ENCODE results near the gene RPS5. TPM values are rescaled to one million over a fixed set of nuclear protein-coding genes. Genes with fewer than 3 reads are reported as not detected.

The RPS5 gene
- total RNA-seq, 1 experiment from 2014 or later, result 1,249 TPM

DNA sequence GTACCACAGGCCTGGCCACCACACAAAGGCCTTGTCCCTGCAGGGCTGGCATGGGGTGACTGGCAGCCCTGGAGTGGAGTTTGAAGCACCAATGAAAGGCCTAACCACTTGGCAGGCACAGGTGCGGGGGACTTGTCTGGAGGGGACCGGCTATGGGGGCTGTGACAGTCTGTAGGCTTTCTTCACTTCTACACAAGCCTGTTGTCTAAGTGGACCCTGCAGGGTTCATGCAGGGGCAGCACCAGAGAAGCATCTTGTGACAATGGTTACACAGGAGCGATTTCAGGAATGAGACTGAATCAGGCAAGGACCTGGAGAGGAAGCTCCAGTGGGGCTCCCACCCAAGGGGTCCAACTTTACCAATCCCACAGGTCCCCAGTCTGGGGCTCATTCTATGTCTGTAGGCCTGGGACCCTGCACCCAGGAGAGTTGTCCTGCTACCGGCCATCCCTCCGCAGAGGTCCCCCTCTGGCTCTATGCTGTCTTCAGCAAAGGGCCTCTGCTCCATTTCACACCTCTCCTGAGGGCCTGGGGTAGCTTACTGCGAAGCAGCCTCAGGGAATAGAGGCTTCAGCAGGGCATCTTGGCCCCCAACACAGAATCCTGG is 4.0 kb upstream of the RPS5 start:
- TF ChIP-seq, protein P1, sequence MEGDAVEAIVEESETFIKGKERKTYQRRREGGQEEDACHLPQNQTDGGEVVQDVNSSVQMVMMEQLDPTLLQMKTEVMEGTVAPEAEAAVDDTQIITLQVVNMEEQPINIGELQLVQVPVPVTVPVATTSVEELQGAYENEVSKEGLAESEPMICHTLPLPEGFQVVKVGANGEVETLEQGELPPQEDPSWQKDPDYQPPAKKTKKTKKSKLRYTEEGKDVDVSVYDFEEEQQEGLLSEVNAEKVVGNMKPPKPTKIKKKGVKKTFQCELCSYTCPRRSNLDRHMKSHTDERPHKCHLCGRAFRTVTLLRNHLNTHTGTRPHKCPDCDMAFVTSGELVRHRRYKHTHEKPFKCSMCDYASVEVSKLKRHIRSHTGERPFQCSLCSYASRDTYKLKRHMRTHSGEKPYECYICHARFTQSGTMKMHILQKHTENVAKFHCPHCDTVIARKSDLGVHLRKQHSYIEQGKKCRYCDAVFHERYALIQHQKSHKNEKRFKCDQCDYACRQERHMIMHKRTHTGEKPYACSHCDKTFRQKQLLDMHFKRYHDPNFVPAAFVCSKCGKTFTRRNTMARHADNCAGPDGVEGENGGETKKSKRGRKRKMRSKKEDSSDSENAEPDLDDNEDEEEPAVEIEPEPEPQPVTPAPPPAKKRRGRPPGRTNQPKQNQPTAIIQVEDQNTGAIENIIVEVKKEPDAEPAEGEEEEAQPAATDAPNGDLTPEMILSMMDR (conservative IDR thresholded peaks at IDR 0.05; ENCODE audit: low read depth, low read length), result no peak
- no peak for TF ChIP-seq EZH2 (IDR thresholded peaks at IDR 0.05; ENCODE audit: borderline replicate concordance, low read depth, low read length, poor library complexity, severe bottlenecking)
- Histone ChIP-seq H3K27ac (ENCODE audit: low read depth, low read length, poor library complexity, severe bottlenecking) (no peak overlapping the region), H3K27me3 (replicated peaks; ENCODE audit: insufficient read depth, low read depth, low read length, poor library complexity) (no peaks in the 10 kb centered on the region), H3K4me3 (ENCODE audit: low read depth, low read length, poor library complexity, severe bottlenecking) (no peak overlapping the region), H3K9me3 (ENCODE audit: low read depth, low read length, poor library complexity, severe bottlenecking) (no peaks in the 10 kb centered on the region), H3K36me3 (ENCODE audit: insufficient read depth, low read length, poor library complexity, severe bottlenecking) (peaks cover 4% of the 10 kb centered on the region), H3K4me1 (ENCODE audit: insufficient read depth, low read length, poor library complexity, severe bottlenecking) (peaks cover 8% of the 10 kb centered on the region)
- no peak for DNase-seq (ENCODE audit: low spot score)
- no TSS peak for BruUV-seq (replicated peaks)
- intact Hi-C loops (cut with micrococcal nuclease; ENCODE audit: unreplicated experiment), result no loop called here
- POLR2A ChIA-PET (ENCODE audit: low non-redundant PET), result no interaction called here
- CTCF ChIA-PET, result no interaction called here

DNA sequence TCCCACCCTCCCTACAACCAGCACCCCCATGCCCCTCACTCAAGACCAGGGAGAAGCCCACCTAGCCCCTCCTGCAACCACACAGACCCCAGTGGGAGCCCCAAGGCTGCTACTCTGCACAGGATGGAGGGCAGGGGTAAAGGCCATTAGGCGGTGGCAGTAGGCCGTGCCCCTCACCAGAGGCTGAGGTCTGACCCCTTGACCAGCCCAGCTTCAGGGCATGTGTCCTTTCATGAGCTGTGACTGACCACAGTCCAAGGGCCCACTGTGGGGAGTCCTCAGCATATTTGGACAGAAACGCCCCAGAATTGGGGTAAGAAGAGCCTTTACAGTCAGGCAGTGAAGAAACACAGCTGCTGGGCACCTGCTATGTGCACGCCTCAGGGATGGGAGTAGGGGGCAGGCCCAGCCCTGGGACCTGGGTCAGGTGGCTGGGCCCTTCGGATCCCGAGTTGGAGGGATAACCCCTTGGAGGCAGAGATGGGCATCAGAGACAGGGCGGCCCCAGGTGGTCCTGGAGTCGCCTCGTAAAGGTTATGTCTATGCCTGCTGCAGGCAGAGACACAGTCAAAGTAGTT is 1.7 kb upstream of the RPS5 start:
- Histone ChIP-seq H3K36me3 (ENCODE audit: insufficient read depth, low read length, poor library complexity, severe bottlenecking) (peaks cover 23% of the 10 kb centered on the region), H3K27me3 (replicated peaks; ENCODE audit: insufficient read depth, low read depth, low read length, poor library complexity) (no peaks in the 10 kb centered on the region), H3K9me3 (ENCODE audit: low read depth, low read length, poor library complexity, severe bottlenecking) (no peaks in the 10 kb centered on the region), H3K27ac (ENCODE audit: low read depth, low read length, poor library complexity, severe bottlenecking) (peak overlapping the region; percentile 98), H3K4me1 (ENCODE audit: insufficient read depth, low read length, poor library complexity, severe bottlenecking) (peaks cover 21% of the 10 kb centered on the region), H3K4me3 (ENCODE audit: low read depth, low read length, poor library complexity, severe bottlenecking) (peak overlapping the region; percentile 76)
- POLR2A ChIA-PET (ENCODE audit: low non-redundant PET), result no interaction called here
- intact Hi-C loops (cut with micrococcal nuclease; ENCODE audit: unreplicated experiment), result no loop called here
- CTCF ChIA-PET, result no interaction called here
- BruUV-seq (replicated peaks), result no TSS peak
- no peak for DNase-seq (ENCODE audit: low spot score)
- TF ChIP-seq, protein P1 (conservative IDR thresholded peaks at IDR 0.05; ENCODE audit: low read depth, low read length), result no peak
- no peak for TF ChIP-seq EZH2 (IDR thresholded peaks at IDR 0.05; ENCODE audit: borderline replicate concordance, low read depth, low read length, poor library complexity, severe bottlenecking)

DNA sequence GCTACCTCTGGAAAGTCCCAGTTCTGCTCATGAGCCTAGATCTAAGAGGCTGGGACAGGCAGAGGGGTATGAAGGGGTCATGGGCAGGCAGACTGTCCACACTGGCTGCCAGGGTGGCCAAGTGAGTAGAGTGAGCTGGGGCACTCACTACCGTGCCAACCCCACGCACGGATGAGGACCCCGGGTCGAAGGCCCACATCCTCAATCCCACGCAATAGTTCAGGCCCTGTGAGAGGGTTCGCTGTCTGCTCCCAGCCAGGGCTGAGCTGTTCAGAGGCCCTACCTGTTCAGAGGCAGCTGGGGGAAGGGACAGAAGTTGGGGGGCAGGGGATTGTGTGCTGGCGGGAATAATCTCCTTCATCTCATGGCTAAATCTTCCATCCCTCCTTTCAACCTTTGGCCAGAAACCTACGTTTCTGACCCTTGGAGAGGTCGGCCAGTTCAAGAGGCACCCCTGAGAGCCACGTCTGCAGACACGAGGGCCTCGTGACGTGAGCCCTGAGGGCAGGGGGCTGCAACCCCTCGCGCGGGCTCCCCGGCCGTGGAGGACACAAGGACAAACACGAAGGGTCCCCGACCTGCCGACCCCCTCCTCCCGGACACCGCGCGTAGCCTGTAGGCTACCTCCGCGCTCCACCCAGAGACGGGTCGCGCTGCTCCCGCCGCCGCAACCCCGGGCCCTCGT is 1.0 kb upstream of the RPS5 start:
- ChIA-PET POLR2A (ENCODE audit: low non-redundant PET) (no interaction called here), CTCF (no interaction called here)
- Histone ChIP-seq H3K4me3 (ENCODE audit: low read depth, low read length, poor library complexity, severe bottlenecking) (peak overlapping the region; percentile 76), H3K4me1 (ENCODE audit: insufficient read depth, low read length, poor library complexity, severe bottlenecking) (peaks cover 21% of the 10 kb centered on the region), H3K27ac (ENCODE audit: low read depth, low read length, poor library complexity, severe bottlenecking) (peak overlapping the region; percentile 98), H3K36me3 (ENCODE audit: insufficient read depth, low read length, poor library complexity, severe bottlenecking) (peaks cover 30% of the 10 kb centered on the region), H3K27me3 (replicated peaks; ENCODE audit: insufficient read depth, low read depth, low read length, poor library complexity) (no peaks in the 10 kb centered on the region), H3K9me3 (ENCODE audit: low read depth, low read length, poor library complexity, severe bottlenecking) (no peaks in the 10 kb centered on the region)
- BruUV-seq (replicated peaks), result no TSS peak
- DNase-seq (ENCODE audit: low spot score), result no peak
- TF ChIP-seq, protein P1 (conservative IDR thresholded peaks at IDR 0.05; ENCODE audit: low read depth, low read length), result no peak
- no peak for TF ChIP-seq EZH2 (IDR thresholded peaks at IDR 0.05; ENCODE audit: borderline replicate concordance, low read depth, low read length, poor library complexity, severe bottlenecking)
- intact Hi-C loops (cut with micrococcal nuclease; ENCODE audit: unreplicated experiment), result no loop called here
